Measurements from ENCODE around the gene HORMAD2.

HORMAD2 gene

GRCh38 chr22:30204742-30205111 is 124.5 kb downstream of the HORMAD2 start:
- TF ChIP-seq ZNF70 (CRISPR knock-in tag; IDR thresholded peaks at IDR 0.05) (no peak), ZFP3 (CRISPR knock-in tag; IDR thresholded peaks at IDR 0.05) (peak; percentile 30; the same call in 1 of the 2 replicates), SNAI2 (CRISPR knock-in tag; IDR thresholded peaks at IDR 0.05) (peak; percentile 78), TCF4 (CRISPR knock-in tag; IDR thresholded peaks at IDR 0.05; ENCODE audit: borderline replicate concordance) (peak; percentile 50)
- peak; percentile 19; the same call in 2 of the 3 replicates for ATAC-seq

GRCh38 chr22:30205281-30206115 is 125.2 kb downstream of the HORMAD2 start:
- peak; percentile 50 for ATAC-seq
- TF ChIP-seq ZNF70 (CRISPR knock-in tag; IDR thresholded peaks at IDR 0.05) (peak; percentile 49; the same call in 1 of the 2 replicates), CSDC2 (CRISPR knock-in tag; IDR thresholded peaks at IDR 0.05) (0 out of 2 replicates have a peak, but pooled peaks have one; percentile 3), ARNTL (CRISPR knock-in tag; IDR thresholded peaks at IDR 0.05; ENCODE audit: borderline replicate concordance, low read depth) (no peak), ISL1 (CRISPR knock-in tag; IDR thresholded peaks at IDR 0.05) (peak; percentile 31; the same call in 1 of the 2 replicates)

- ATAC-seq, result peak; percentile 85
- peak; percentile 12; the same call in 1 of the 2 replicates for TF ChIP-seq CREB5 (CRISPR knock-in tag; IDR thresholded peaks at IDR 0.05; ENCODE audit: low read depth)
- TF ChIP-seq SNAI2 (CRISPR knock-in tag; IDR thresholded peaks at IDR 0.05), result peak; percentile 92; the same call in 1 of the 2 replicates
- TF ChIP-seq ISL1 (CRISPR knock-in tag; IDR thresholded peaks at IDR 0.05), result peak; percentile 44
- no peak for TF ChIP-seq ZNF8 (CRISPR knock-in tag; IDR thresholded peaks at IDR 0.05)
- 0 out of 2 replicates have a peak, but pooled peaks have one; percentile 19 for TF ChIP-seq TOX (CRISPR knock-in tag; IDR thresholded peaks at IDR 0.05; ENCODE audit: borderline replicate concordance)
These were observed 126.7 kb downstream of the HORMAD2 start for GRCh38 chr22:30206944-30207343.

GRCh38 chr22:30208631-30209603 is 128.7 kb downstream of the HORMAD2 start:
- ATAC-seq, result peak; percentile 23
- TF ChIP-seq CSDC2 (CRISPR knock-in tag; IDR thresholded peaks at IDR 0.05) (peak; percentile 96), RARB (CRISPR knock-in tag; IDR thresholded peaks at IDR 0.05) (no peak), TSHZ2 (CRISPR knock-in tag; IDR thresholded peaks at IDR 0.05) (no peak; the same call in 1 of the 2 replicates), ESRRG (CRISPR knock-in tag; IDR thresholded peaks at IDR 0.05) (no peak), PATZ1 (CRISPR knock-in tag; IDR thresholded peaks at IDR 0.05; ENCODE audit: borderline replicate concordance) (0 out of 2 replicates have a peak, but pooled peaks have one; percentile 16), CSRNP3 (CRISPR knock-in tag; IDR thresholded peaks at IDR 0.05) (no peak; the same call in 1 of the 2 replicates), ARNTL (CRISPR knock-in tag; IDR thresholded peaks at IDR 0.05; ENCODE audit: borderline replicate concordance, low read depth) (no peak), ZNF70 (CRISPR knock-in tag; IDR thresholded peaks at IDR 0.05) (no peak), SNAI2 (CRISPR knock-in tag; IDR thresholded peaks at IDR 0.05) (peak; percentile 94), OSR1 (CRISPR knock-in tag; IDR thresholded peaks at IDR 0.05) (peak; percentile 82; the same call in 1 of the 2 replicates), ZFP3 (CRISPR knock-in tag; IDR thresholded peaks at IDR 0.05) (peak; percentile 90), TCF4 (CRISPR knock-in tag; IDR thresholded peaks at IDR 0.05; ENCODE audit: borderline replicate concordance) (peak; percentile 53), POU6F1 (CRISPR knock-in tag; IDR thresholded peaks at IDR 0.05; ENCODE audit: borderline replicate concordance, low read depth) (0 out of 2 replicates have a peak, but pooled peaks have one; percentile 13), PPARA (CRISPR knock-in tag; IDR thresholded peaks at IDR 0.05; ENCODE audit: borderline replicate concordance) (no peak), ISL1 (CRISPR knock-in tag; IDR thresholded peaks at IDR 0.05) (peak; percentile 72), BACH2 (CRISPR knock-in tag; IDR thresholded peaks at IDR 0.05; ENCODE audit: borderline replicate concordance) (no peak), ZFP30 (CRISPR knock-in tag; IDR thresholded peaks at IDR 0.05) (no peak), ZNF565 (CRISPR knock-in tag; conservative IDR thresholded peaks at IDR 0.05; ENCODE audit: low read depth) (peak; percentile 58; the same call in 1 of the 2 replicates), ZC3H10 (CRISPR knock-in tag; IDR thresholded peaks at IDR 0.05) (peak; percentile 72), ZNF8 (CRISPR knock-in tag; IDR thresholded peaks at IDR 0.05) (no peak), GLIS3 (CRISPR knock-in tag; IDR thresholded peaks at IDR 0.05) (no peak), TOX (CRISPR knock-in tag; IDR thresholded peaks at IDR 0.05; ENCODE audit: borderline replicate concordance) (no peak)
